AG09319 (cell line): Measurements from ENCODE around the gene OR13G1.
A peak's percentile ranks its signal among the peaks of the same experiment; 100 is the strongest.
"Not testable (repeated sequence)": the region's sequence is repeated elsewhere in the genome, so short reads cannot be mapped to it uniquely, and the experiment has no call there.

Experiments
- DNase-seq: peaks from one replicate; pipeline ENCODE4 v3.0.0-alpha.2; 2010; ENCODE audit warnings: low read depth; ENCODE audit errors: extremely low read depth
- CTCF ChIP-seq: IDR thresholded peaks from 2 replicates; pipeline ENCODE4 v1.5.1; 2011; ENCODE audit warnings: low read depth, mild to moderate bottlenecking, inconsistent platforms, low read length, moderate library complexity

OR13G1 gene

GRCh38 chr1:247679639-247680038 is at the start of gene OR13G1:
TSS of gene OR13G1 (minus strand) at chr1:247679739. CDS start at chr1:247673041, 6,698 bp downstream.
- DNase-seq: no peak
- no peak for TF ChIP-seq CTCF

- no peak for DNase-seq
- TF ChIP-seq CTCF: no peak
These were observed 41.7 kb upstream of the OR13G1 start for GRCh38 chr1:247721222-247721621.

GRCh38 chr1:247716546-247716945 is 37.0 kb upstream of the OR13G1 start, which contains the start of gene OR6F1:
TSS of gene OR6F1 (minus strand) at chr1:247716646. CDS start at chr1:247712755, 3,891 bp downstream.
- no peak for DNase-seq
- TF ChIP-seq CTCF: no peak

- no peak for DNase-seq
These were observed 34.2 kb upstream of the OR13G1 start for GRCh38 chr1:247713753-247714152.

GRCh38 chr1:247710681-247711080 is 31.1 kb upstream of the OR13G1 start:
- not testable (repeated sequence) for DNase-seq

More at GRCh38 chr1:247713753-247714152, 34.2 kb upstream of the OR13G1 start:
- no peak for TF ChIP-seq CTCF

GRCh38 chr1:247701338-247701737 is 21.8 kb upstream of the OR13G1 start:
- DNase-seq: no peak
- no peak for TF ChIP-seq CTCF

GRCh38 chr1:247681288-247681897 is 1.9 kb upstream of the OR13G1 start:
- no peak for DNase-seq
- TF ChIP-seq CTCF: peak; percentile 18

GRCh38 chr1:247680171-247680570 is 632 bp upstream of the OR13G1 start:
- TF ChIP-seq CTCF: no peak
- DNase-seq: no peak
